ENCODE measurements around the gene LAMA2.

Gene LAMA2

GRCh38 chr6:129364037-129364436 is 481.1 kb downstream of the LAMA2 start:
- DNase-seq (ENCODE audit: low read depth): no peak

DNA sequence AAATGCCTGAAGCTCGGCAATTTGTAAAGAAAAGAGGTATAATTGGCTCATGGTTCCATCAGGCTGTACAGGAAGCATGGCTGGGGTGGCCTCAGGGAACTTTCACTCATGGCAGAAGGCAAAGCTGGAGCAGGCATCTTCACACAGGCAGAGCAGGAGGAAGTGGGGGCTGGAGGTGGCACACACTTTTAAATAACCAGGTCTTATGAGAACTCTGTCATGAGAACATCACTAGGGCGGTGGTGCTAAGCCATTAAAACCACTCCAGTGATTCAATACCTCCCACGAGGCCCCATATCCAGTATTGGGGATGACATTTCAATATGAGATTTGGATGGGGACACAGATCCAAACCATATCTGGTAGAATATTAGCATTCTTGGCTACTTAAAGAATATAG is 481.8 kb downstream of the LAMA2 start:
- no peak for DNase-seq (ENCODE audit: low read depth)

DNA sequence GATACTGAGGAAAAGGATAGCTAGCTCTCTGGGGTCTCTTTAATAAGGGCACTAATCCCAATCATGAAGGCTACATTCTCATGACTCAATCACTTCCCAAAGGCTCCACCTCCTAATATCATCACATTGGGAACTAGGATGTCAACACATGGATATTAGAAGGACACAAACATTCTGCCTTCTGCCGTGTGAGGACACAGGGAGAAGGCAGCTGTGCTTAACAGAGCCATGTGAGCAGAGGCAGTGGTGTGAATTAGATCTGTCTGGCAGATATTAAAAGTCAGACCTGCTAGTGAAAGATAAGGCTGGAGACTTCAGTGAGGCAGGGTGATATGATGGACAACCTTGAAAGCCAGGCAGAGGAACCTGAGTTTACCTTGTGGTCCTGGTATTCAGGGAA is 485.1 kb downstream of the LAMA2 start:
- DNase-seq (ENCODE audit: low read depth): no peak

- DNase-seq (ENCODE audit: low read depth): no peak
Observed at GRCh38 chr6:129368970-129369369, 486.0 kb downstream of the LAMA2 start.

- no peak for DNase-seq (ENCODE audit: low read depth)
Observed at GRCh38 chr6:129369737-129370136, 486.8 kb downstream of the LAMA2 start.

- peak; percentile 42 for DNase-seq (ENCODE audit: low read depth)
Observed at GRCh38 chr6:129370268-129370916, 487.5 kb downstream of the LAMA2 start.

DNA sequence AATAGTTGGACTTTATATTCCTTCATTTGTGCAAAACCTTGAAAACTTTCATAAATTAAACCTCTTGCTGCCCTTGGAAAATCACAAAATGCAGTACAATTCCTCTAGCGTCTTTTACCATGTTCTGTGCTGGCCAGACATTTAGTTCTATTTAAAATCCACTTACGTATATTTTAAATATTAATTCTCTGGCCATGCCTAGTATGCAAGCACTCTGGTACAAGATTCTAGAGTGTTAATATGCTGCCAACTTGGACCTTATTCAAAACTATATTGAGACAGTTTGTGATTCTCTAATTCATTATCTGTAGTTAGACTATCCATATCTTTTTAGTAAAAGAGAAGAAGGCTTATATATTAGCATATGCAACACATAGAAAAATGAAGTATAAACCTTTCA is 498.9 kb downstream of the LAMA2 start:
- no peak for DNase-seq (ENCODE audit: low read depth)

DNA sequence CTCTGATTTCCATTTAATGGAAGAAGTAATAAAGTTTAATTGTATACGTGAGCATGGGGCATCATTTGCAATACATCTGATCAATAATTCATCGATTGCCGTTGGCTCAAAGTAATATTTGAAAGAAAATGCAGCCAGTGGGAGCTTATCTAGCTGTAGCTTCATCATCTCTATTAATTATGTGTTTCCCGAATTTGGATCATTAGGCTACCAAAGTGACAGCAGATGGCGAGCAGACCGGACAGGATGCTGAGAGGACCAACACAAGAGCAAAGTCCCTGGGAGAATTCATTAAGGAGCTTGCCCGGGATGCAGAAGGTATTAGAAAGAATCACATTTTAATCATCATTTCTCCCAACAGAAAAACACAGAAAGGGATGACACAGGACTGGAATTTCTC is 500.0 kb downstream of the LAMA2 start:
- no peak for DNase-seq (ENCODE audit: low read depth)

DNA sequence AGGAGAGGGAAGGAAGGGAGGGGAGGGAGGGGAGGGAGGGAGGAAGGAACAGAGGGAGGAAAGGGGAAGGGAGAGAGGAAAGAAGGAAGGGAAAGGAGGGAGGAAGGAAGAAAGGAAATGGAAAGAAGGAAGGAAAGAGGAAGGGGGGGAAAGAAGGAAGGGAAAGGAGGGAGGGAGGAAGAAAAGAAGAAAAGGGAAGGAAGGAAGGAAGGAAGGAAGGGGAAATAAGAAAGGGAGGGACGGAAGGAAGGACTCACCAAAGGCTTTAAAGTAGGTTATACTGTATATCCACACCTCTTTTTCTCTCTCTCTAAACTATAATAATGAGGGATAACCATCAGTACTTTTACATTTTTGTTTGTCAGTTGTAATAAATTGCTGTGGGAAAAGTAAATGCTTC is 502.2 kb downstream of the LAMA2 start:
- DNase-seq (ENCODE audit: low read depth): no peak

- DNase-seq (ENCODE audit: low read depth): no peak
Observed at GRCh38 chr6:129390900-129391299, 508.0 kb downstream of the LAMA2 start.

DNA sequence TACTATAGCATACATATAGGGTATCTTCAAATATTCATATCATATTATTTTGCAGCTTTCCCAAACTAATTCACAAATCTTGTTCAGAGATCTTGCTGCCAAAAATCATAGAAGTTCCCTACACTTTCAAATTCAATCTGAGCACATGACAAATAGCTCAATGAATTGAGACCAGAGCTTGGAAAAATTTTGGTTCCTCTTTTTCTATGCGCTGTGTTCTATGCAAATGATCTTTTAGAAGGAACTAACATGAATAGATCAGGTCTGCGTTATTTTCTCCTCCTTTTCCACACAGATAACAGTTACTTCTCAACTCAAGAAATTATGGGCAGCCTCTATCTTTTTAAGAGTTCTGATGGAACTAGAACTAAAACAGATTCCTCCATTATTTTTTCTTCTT is 510.7 kb downstream of the LAMA2 start:
- DNase-seq (ENCODE audit: low read depth): no peak

GRCh38 chr6:129398764-129399163 is 515.8 kb downstream of the LAMA2 start:
- no peak for DNase-seq (ENCODE audit: low read depth)

DNA sequence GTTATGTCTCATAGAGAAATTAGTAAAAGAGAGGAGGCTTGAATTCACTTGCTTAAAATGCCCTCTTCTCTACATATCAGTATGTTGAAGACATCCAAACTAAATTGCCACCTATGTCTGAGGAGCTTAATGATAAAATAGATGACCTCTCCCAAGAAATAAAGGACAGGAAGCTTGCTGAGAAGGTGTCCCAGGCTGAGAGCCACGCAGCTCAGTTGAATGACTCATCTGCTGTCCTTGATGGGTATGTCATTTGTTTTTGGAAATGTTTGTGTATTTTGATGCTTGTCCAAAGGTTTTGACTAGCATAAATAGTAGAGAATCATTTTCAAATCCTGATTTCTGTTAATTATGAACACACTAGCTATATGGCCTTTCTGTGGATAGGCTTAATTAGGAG is 519.3 kb downstream of the LAMA2 start:
- no peak for DNase-seq (ENCODE audit: low read depth)

DNA sequence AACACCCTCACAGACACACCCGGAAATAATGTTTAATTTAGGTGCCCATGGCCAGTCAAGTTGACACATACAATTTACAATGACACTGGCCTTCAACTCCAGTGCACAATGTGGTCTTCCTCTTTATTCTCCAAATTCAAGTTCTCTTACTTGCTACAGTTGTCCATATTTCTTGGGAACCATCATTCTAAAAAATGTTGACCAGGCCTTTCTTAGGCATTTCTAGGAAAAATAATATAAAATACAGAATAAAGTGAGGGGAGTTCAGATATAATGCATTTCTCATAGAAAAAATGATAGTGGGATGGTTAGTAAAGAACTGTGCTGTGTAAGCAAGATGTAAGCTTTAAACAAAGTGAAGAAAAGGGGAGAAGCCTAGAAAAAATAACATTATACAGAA is 528.2 kb downstream of the LAMA2 start:
- DNase-seq (ENCODE audit: low read depth): no peak

GRCh38 chr6:129416337-129416990 is 533.5 kb downstream of the LAMA2 start:
- no peak for DNase-seq (ENCODE audit: low read depth)

DNA sequence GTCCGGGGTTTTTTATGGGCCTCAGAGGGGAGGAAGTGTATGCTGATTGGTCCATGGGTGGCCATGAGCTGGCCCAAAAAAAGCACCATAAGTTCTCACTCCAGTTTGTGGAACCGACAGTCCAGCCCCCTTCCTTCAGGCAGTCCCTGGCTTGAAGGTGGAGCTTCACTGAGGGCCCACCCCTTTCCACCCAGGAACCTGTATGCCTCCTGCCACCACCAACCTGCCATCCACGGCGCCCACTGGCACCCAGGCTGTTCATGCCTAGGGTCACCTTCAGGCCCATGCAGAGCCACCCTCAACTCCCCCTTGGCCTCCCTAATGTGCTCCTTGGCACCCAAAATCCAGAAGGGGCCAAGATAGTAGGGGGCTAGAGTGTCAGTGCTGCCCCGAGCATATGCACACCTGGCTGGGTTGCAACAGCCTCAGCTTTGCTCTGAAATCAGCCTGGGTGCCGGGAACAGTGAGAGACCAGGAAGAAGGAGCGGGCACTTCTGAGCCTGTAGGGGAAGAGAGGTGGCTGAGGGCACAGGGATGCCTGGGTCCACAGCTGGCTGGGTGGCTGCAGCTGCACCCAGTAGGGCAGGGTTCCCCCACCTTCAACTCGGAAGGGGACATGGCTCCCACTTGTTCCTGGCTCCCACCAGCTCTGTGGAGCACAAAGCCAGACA is 534.6 kb downstream of the LAMA2 start:
- DNase-seq (ENCODE audit: low read depth): no peak

DNA sequence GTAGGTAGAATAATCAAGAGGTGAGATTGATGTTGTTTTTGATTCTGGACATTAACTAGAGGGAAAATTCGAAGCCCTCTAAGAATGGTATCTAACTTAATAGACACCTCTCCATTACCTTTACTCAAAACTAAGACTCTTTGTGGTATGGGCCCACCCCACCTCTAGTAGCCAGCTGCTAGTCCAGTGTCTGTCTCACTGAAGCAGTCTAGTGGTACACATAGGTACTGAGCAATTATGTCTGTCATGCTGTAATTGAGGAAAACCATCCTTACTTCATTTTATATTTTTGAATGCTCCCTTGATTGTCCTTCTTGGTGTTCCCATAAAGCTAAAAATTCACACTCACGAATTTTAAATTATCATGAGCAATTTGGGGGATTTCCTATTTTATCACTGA is 536.4 kb downstream of the LAMA2 start:
- DNase-seq (ENCODE audit: low read depth): no peak

GRCh38 chr6:129426343-129426742 is 543.4 kb downstream of the LAMA2 start:
- DNase-seq (ENCODE audit: low read depth): no peak

DNA sequence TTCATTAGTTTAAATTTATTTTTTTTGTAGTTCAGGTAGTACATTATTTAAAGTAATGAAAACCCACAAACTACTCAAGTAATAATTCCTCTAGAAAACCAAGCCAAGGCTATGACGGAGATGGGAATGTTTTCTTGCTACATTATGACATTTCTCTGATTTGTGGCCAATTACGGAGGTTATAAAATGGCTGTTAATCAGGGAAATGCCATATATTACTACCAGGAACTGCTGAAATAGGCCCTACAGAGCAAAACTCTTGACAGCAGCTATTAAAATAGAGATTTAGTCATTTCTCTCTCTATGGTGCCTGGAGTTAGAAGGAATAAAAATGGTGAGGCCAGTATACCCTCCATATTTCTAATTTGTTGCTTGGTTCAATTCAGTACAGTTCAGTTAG is 547.0 kb downstream of the LAMA2 start:
- no peak for DNase-seq (ENCODE audit: low read depth)

DNA sequence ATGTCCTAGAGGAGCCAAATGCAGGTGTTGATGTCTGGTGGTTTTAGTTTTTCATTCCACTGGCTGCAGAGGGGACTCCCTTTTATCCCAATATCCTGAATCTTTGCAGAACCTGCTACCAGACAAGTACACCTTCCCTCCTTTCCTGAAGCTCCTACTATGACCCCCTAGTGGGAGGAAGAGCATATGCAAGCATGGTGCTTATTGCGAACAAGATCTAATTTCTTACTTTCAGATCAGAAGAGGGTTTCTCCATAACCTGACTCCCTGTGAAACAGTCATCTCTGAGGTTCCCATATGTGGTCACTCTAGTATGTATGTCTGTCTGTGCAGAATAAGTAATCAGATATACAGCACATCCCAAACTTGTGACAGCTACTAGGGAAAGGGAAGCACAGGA is 549.8 kb downstream of the LAMA2 start:
- DNase-seq (ENCODE audit: low read depth): no peak

DNA sequence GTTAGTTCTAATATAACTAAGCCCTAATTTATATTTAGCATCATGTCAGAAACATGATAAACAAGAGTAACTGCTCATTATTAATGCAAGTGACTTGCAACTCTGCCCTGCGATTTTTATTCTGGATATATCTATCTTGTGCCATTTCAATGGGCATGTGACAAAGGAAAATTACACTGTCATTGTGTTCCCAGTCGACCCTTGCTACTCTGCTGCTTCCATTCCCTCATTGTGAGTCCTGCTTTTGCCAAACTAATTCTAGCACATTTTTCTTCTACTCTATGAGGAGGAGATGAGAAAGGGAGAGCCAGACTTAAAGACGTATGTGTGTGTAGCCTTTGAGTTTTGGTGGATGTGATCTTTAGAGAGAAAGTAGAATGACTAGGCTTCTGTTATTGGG is 551.2 kb downstream of the LAMA2 start:
- no peak for DNase-seq (ENCODE audit: low read depth)

GRCh38 chr6:129440691-129441090 is 557.8 kb downstream of the LAMA2 start:
- peak; percentile 19 for DNase-seq (ENCODE audit: low read depth)

DNA sequence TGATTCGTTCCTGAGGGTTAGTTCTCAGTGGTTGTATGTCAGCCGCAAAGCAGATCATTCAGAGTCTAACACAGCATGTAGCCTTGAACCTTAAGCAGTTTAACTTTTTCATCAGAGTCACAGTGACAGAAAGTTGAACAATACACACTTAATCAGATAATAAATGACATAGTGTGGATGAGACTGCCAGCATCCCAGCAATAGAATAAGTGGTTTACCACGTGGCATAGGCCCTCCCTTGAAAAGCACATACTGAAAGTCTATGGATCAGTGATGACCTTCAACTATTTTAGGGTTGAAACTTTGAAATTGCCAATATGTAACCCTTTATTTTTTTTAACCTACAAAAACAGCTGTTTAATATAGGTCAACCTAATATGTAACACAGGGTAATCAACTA is 561.7 kb downstream of the LAMA2 start:
- no peak for DNase-seq (ENCODE audit: low read depth)
